ENCODE results near the gene PCDHGB2.

Gene PCDHGB2

GRCh38 chr5:141382469-141383294, 22.9 kb downstream of the PCDHGB2 start, which contains the start of gene PCDHGA7:
Gene PCDHGA7, plus strand, starts transcription at chr5:141382742. Its CDS starts 158 bp downstream, at chr5:141382900.
- DNase-seq (ENCODE audit: low read depth), result peak; percentile 70
- TF ChIP-seq, protein P1, sequence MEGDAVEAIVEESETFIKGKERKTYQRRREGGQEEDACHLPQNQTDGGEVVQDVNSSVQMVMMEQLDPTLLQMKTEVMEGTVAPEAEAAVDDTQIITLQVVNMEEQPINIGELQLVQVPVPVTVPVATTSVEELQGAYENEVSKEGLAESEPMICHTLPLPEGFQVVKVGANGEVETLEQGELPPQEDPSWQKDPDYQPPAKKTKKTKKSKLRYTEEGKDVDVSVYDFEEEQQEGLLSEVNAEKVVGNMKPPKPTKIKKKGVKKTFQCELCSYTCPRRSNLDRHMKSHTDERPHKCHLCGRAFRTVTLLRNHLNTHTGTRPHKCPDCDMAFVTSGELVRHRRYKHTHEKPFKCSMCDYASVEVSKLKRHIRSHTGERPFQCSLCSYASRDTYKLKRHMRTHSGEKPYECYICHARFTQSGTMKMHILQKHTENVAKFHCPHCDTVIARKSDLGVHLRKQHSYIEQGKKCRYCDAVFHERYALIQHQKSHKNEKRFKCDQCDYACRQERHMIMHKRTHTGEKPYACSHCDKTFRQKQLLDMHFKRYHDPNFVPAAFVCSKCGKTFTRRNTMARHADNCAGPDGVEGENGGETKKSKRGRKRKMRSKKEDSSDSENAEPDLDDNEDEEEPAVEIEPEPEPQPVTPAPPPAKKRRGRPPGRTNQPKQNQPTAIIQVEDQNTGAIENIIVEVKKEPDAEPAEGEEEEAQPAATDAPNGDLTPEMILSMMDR (IDR thresholded peaks at IDR 0.05; ENCODE audit: low read length, missing control alignments), result peak; percentile 64
- peak within 1 kb of the TSS; percentile 57 for H3K4me3 ChIP-seq (replicated peaks; ENCODE audit: low read depth, low read length)

DNA sequence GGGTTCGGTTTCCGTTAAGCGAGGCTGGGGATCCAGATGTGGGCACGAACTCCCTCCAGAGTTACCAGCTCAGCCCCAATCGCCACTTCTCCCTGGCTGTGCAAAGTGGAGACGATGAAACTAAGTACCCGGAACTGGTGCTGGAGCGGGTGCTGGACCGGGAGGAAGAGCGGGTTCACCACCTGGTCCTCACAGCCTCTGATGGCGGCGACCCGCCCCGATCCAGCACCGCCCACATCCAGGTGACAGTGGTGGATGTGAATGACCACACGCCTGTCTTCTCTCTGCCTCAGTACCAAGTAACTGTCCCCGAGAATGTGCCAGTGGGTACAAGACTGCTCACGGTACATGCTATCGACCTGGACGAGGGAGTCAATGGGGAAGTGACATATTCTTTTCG, 23.6 kb downstream of the PCDHGB2 start:
- DNase-seq (ENCODE audit: low read depth), result no peak
- TF ChIP-seq, protein P1 (IDR thresholded peaks at IDR 0.05; ENCODE audit: low read length, missing control alignments), result no peak
- H3K4me3 ChIP-seq (replicated peaks; ENCODE audit: low read depth, low read length), result peak overlapping the region; percentile 57

- TF ChIP-seq, protein P1 (IDR thresholded peaks at IDR 0.05; ENCODE audit: low read length, missing control alignments), result no peak
- no peak for DNase-seq (ENCODE audit: low read depth)
These were observed 24.9 kb downstream of the PCDHGB2 start for GRCh38 chr5:141384471-141385267.

GRCh38 chr5:141387557-141388311, 27.9 kb downstream of the PCDHGB2 start, which contains the start of gene PCDHGB4:
Gene PCDHGB4, plus strand, starts transcription at chr5:141387698. Its CDS starts 187 bp downstream, at chr5:141387885.
- peak within 1 kb of the TSS; percentile 57 for H3K4me3 ChIP-seq (replicated peaks; ENCODE audit: low read depth, low read length)
- DNase-seq (ENCODE audit: low read depth), result peak; percentile 74
- TF ChIP-seq, protein P1 (IDR thresholded peaks at IDR 0.05; ENCODE audit: low read length, missing control alignments), result peak; percentile 59

More at GRCh38 chr5:141384471-141385267, 24.9 kb downstream of the PCDHGB2 start:
- H3K4me3 ChIP-seq (replicated peaks; ENCODE audit: low read depth, low read length), result no peak overlapping the region

DNA sequence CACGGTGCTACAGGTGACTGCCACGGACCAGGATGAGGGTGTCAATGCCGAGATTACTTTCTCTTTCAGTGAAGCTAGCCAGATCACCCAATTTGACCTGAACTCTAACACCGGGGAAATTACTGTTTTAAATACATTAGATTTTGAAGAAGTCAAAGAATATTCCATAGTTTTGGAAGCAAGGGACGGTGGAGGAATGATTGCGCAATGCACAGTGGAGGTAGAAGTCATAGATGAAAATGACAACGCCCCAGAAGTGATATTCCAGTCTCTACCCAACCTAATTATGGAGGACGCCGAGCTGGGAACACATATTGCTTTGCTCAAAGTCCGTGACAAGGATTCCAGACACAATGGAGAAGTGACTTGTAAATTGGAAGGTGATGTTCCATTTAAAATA, 28.9 kb downstream of the PCDHGB2 start:
- no peak overlapping the region for H3K4me3 ChIP-seq (replicated peaks; ENCODE audit: low read depth, low read length)
- TF ChIP-seq, protein P1 (IDR thresholded peaks at IDR 0.05; ENCODE audit: low read length, missing control alignments), result no peak
- no peak for DNase-seq (ENCODE audit: low read depth)

All from fibroblast of pulmonary artery (primary cell).